ENCODE data around the gene NT5M.

Gene NT5M

GRCh38 chr17:17356931-17357270 is 53.7 kb downstream of the NT5M start:
- H3K4me3 ChIP-seq (ENCODE audit: low read length, poor library complexity, severe bottlenecking) = no peak overlapping the region
- no peaks in the 10 kb centered on the region for H3K36me3 ChIP-seq (ENCODE audit: insufficient read depth, low read length)
- TF ChIP-seq EZH2phosphoT487 (IDR thresholded peaks at IDR 0.05; ENCODE audit: borderline replicate concordance) (no peak), CTCF (conservative IDR thresholded peaks at IDR 0.05; ENCODE audit: low read length) (no peak)
- peak overlapping the region; percentile 19 for H3K9ac ChIP-seq (ENCODE audit: low read depth, low read length, poor library complexity, severe bottlenecking)
- H3K27me3 ChIP-seq (ENCODE audit: insufficient read depth, low read length, poor library complexity, severe bottlenecking) = no peaks in the 10 kb centered on the region
- H3F3A ChIP-seq (ENCODE audit: low read depth) = no peaks in the 10 kb centered on the region
- no peaks in the 10 kb centered on the region for H4K20me1 ChIP-seq (ENCODE audit: insufficient read depth, low read length, poor library complexity, severe bottlenecking)
- no peak overlapping the region for H2AFZ ChIP-seq (ENCODE audit: low read length)
- H3K4me1 ChIP-seq (ENCODE audit: insufficient read depth, low read length, poor library complexity, severe bottlenecking) = peaks cover 9% of the 10 kb centered on the region
- no peaks in the 10 kb centered on the region for H3K79me2 ChIP-seq (ENCODE audit: insufficient read depth, low read length)
- H3K4me2 ChIP-seq (ENCODE audit: low read depth, low read length, poor library complexity, severe bottlenecking) = no peak overlapping the region
- H3K9me2 ChIP-seq (replicated peaks; ENCODE audit: low read depth, low read length) = no peaks in the 10 kb centered on the region
- peaks cover 8% of the 10 kb centered on the region; the same call in 1 of the 2 replicates for H3K9me3 ChIP-seq (ENCODE audit: insufficient read depth, low read depth, low read length)

GRCh38 chr17:17358060-17358751 is 55.0 kb downstream of the NT5M start:
- TF ChIP-seq CTCF (conservative IDR thresholded peaks at IDR 0.05; ENCODE audit: low read length) = no peak
- no peak for TF ChIP-seq EZH2phosphoT487 (IDR thresholded peaks at IDR 0.05; ENCODE audit: borderline replicate concordance)
- H3K4me2 ChIP-seq (ENCODE audit: low read depth, low read length, poor library complexity, severe bottlenecking) = no peak overlapping the region

GRCh38 chr17:17358866-17359265 is 55.7 kb downstream of the NT5M start:
- Histone ChIP-seq H3K79me2 (ENCODE audit: insufficient read depth, low read length) (no peaks in the 10 kb centered on the region), H3K9me2 (replicated peaks; ENCODE audit: low read depth, low read length) (no peaks in the 10 kb centered on the region), H3K4me1 (ENCODE audit: insufficient read depth, low read length, poor library complexity, severe bottlenecking) (peaks cover 9% of the 10 kb centered on the region), H3K4me2 (ENCODE audit: low read depth, low read length, poor library complexity, severe bottlenecking) (no peak overlapping the region), H3K27me3 (ENCODE audit: insufficient read depth, low read length, poor library complexity, severe bottlenecking) (no peaks in the 10 kb centered on the region), H2AFZ (ENCODE audit: low read length) (no peak overlapping the region), H3K9me3 (ENCODE audit: insufficient read depth, low read depth, low read length) (peaks cover 8% of the 10 kb centered on the region; the same call in 1 of the 2 replicates), H3K9ac (ENCODE audit: low read depth, low read length, poor library complexity, severe bottlenecking) (no peak overlapping the region), H4K20me1 (ENCODE audit: insufficient read depth, low read length, poor library complexity, severe bottlenecking) (no peaks in the 10 kb centered on the region), H3K36me3 (ENCODE audit: insufficient read depth, low read length) (no peaks in the 10 kb centered on the region), H3K4me3 (ENCODE audit: low read length, poor library complexity, severe bottlenecking) (no peak overlapping the region), H3F3A (ENCODE audit: low read depth) (no peaks in the 10 kb centered on the region)
- no peak for TF ChIP-seq CTCF (conservative IDR thresholded peaks at IDR 0.05; ENCODE audit: low read length)
- TF ChIP-seq EZH2phosphoT487 (IDR thresholded peaks at IDR 0.05; ENCODE audit: borderline replicate concordance) = no peak

More at GRCh38 chr17:17358060-17358751, 55.0 kb downstream of the NT5M start:
- Histone ChIP-seq H3K4me3 (ENCODE audit: low read length, poor library complexity, severe bottlenecking) (no peak overlapping the region), H2AFZ (ENCODE audit: low read length) (no peak overlapping the region), H3K9ac (ENCODE audit: low read depth, low read length, poor library complexity, severe bottlenecking) (no peak overlapping the region), H3K27me3 (ENCODE audit: insufficient read depth, low read length, poor library complexity, severe bottlenecking) (no peaks in the 10 kb centered on the region), H3K9me2 (replicated peaks; ENCODE audit: low read depth, low read length) (no peaks in the 10 kb centered on the region), H3K79me2 (ENCODE audit: insufficient read depth, low read length) (no peaks in the 10 kb centered on the region), H3F3A (ENCODE audit: low read depth) (no peaks in the 10 kb centered on the region), H3K36me3 (ENCODE audit: insufficient read depth, low read length) (no peaks in the 10 kb centered on the region), H4K20me1 (ENCODE audit: insufficient read depth, low read length, poor library complexity, severe bottlenecking) (no peaks in the 10 kb centered on the region), H3K9me3 (ENCODE audit: insufficient read depth, low read depth, low read length) (peaks cover 8% of the 10 kb centered on the region; the same call in 1 of the 2 replicates), H3K4me1 (ENCODE audit: insufficient read depth, low read length, poor library complexity, severe bottlenecking) (peaks cover 9% of the 10 kb centered on the region)
